ENCODE data around the gene RUVBL2. TPM values are rescaled to one million over a fixed set of nuclear protein-coding genes. Genes with fewer than 3 reads are reported as not detected.
A peak's percentile ranks its signal among the peaks of the same experiment; 100 is the strongest.
"Not testable (repeated sequence)": the region's sequence is repeated elsewhere in the genome, so short reads cannot be mapped to it uniquely, and the experiment has no call there.

Gene RUVBL2
- total RNA-seq, 2 experiments from 2014 or later = 107 to 109 TPM

DNA sequence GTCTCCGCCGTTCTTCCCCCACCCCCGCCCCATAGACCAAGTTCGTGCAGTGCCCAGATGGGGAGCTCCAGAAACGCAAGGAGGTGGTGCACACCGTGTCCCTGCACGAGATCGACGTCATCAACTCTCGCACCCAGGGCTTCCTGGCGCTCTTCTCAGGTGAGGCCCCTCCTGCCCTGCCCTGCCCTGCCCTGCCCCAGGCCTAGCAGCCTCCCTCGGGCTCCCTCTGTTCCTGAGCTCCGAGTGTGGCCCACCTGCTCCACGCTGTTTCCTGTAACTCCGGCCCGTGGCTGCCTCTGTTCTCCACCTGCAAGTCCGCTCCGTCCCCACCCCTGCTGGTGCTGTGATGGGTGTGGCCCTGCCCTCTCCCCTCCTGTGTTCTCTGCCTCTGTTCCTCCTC lies 16.8 kb downstream of the RUVBL2 start:
- no peaks in the 10 kb centered on the region for H3K27me3 Mint-ChIP-seq
- POLR2A ChIA-PET = interaction anchor here (0.5 to 1.1 kb wide), 2 partner anchors 7 to 61 kb away, joined by 3 to 4 read pairs; no protein-coding TSS in a partner anchor
- H3K4me3 Mint-ChIP-seq = no peak overlapping the region
- no peaks in the 10 kb centered on the region for H3K4me1 Mint-ChIP-seq (ENCODE audit: low read depth)
- no peaks in the 10 kb centered on the region for H3K9me3 Mint-ChIP-seq
- intact Hi-C loops (cut with micrococcal nuclease) = no loop called here
- DNase-seq = no peak
- no peak overlapping the region for H3K27ac Mint-ChIP-seq
- CTCF ChIA-PET = interaction anchor here (0.8 kb wide), 1 partner anchor 9 kb away, joined by 4 read pairs; no protein-coding TSS in a partner anchor
- H3K36me3 Mint-ChIP-seq = peaks cover 11% of the 10 kb centered on the region

DNA sequence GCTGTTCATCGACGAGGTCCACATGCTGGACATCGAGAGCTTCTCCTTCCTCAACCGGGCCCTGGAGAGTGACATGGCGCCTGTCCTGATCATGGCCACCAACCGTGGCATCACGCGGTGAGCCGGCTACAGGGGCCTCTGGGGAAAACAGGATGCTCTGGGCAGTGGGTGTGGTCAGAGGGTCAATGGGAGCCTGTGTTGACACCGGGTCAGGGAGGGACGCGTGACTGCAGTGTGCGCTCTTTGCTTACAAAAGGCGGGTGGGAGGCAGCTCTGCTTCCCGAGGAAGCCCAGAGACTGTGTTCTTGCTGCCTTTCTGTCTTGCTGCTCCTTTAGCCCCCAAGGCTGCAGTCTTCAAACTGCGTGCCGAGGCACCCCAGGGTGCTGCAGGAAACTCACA lies 17.5 kb downstream of the RUVBL2 start:
- POLR2A ChIA-PET = no interaction called here
- Mint-ChIP-seq H3K9me3 (no peaks in the 10 kb centered on the region), H3K27ac (no peak overlapping the region), H3K4me3 (no peak overlapping the region), H3K27me3 (no peaks in the 10 kb centered on the region), H3K4me1 (ENCODE audit: low read depth) (no peaks in the 10 kb centered on the region), H3K36me3 (peaks cover 13% of the 10 kb centered on the region)
- CTCF ChIA-PET = interaction anchor here (1.4 kb wide), 1 partner anchor 13 kb away, joined by 3 read pairs; no protein-coding TSS in a partner anchor
- intact Hi-C loops (cut with micrococcal nuclease) = no loop called here
- DNase-seq = no peak

DNA sequence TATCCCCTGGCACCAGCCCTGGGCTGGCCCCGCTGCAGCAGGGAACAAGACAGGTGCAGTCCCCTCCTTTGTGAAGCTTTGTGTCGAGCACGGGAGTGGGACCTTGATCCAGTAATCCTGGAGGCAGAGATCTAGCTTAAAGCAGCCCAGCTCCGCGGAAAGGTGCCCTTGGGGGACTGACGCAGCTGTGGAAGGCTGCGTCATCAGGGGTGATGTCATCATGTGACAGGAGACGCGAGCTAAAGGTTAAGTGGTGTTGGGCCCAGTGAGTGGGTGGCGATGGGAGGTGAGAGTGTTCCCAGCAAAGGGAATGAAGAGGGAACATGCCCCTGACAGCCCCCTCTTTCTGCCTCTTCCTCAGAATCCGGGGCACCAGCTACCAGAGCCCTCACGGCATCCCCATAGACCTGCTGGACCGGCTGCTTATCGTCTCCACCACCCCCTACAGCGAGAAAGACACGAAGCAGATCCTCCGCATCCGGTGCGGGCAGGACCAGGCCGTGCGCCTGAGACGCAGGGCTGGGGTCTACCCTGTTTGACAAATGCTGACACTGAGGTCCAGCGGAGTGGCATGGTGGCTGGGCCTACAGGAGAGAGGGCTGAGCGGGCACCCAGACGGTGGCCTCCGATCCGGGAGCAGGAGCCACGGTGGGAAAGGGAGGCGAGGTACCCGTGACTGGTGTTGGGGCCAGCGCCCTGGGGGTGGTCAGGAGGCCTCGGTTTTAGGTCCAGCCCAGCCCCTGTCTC lies 20.6 kb downstream of the RUVBL2 start:
- H3K27ac Mint-ChIP-seq = no peak overlapping the region
- intact Hi-C loops (cut with micrococcal nuclease) = no loop called here
- no peaks in the 10 kb centered on the region for H3K9me3 Mint-ChIP-seq
- peaks cover 4% of the 10 kb centered on the region for H3K27me3 Mint-ChIP-seq
- DNase-seq = no peak
- ChIA-PET POLR2A (interaction anchor here (0.5 to 0.8 kb wide), 2 partner anchors 14 to 322 kb away, joined by 3 to 4 read pairs; no protein-coding TSS in a partner anchor), CTCF (interaction anchor here (1.4 kb wide), 2 partner anchors 15 to 21 kb away, joined by 4 to 5 read pairs; partner anchors contain the start of genes GYS1 and RUVBL2)
- no peak overlapping the region for H3K4me3 Mint-ChIP-seq
- H3K4me1 Mint-ChIP-seq (ENCODE audit: low read depth) = peaks cover 17% of the 10 kb centered on the region
- H3K36me3 Mint-ChIP-seq = peaks cover 7% of the 10 kb centered on the region

DNA sequence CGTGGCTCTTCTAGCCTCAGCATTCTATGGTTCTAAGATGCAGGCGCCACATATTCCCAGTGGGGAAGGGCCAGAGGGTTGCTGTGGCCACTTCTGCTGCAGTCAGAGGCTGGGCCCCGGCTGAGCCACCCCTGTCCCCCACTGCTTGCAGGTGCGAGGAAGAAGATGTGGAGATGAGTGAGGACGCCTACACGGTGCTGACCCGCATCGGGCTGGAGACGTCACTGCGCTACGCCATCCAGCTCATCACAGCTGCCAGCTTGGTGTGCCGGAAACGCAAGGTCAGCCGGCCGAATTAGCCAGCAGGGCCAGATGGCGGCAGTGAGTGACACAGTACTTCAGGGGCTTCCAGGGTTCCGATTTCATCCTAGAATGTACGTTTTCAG lies 21.2 kb downstream of the RUVBL2 start:
- H3K9me3 Mint-ChIP-seq = no peaks in the 10 kb centered on the region
- no peak for DNase-seq
- H3K27me3 Mint-ChIP-seq = peaks cover 4% of the 10 kb centered on the region
- no peak overlapping the region for H3K27ac Mint-ChIP-seq
- no peak overlapping the region for H3K4me3 Mint-ChIP-seq
- intact Hi-C loops (cut with micrococcal nuclease) = no loop called here
- POLR2A ChIA-PET = no interaction called here
- H3K4me1 Mint-ChIP-seq (ENCODE audit: low read depth) = peaks cover 20% of the 10 kb centered on the region
- peaks cover 7% of the 10 kb centered on the region for H3K36me3 Mint-ChIP-seq
- CTCF ChIA-PET = no interaction called here

DNA sequence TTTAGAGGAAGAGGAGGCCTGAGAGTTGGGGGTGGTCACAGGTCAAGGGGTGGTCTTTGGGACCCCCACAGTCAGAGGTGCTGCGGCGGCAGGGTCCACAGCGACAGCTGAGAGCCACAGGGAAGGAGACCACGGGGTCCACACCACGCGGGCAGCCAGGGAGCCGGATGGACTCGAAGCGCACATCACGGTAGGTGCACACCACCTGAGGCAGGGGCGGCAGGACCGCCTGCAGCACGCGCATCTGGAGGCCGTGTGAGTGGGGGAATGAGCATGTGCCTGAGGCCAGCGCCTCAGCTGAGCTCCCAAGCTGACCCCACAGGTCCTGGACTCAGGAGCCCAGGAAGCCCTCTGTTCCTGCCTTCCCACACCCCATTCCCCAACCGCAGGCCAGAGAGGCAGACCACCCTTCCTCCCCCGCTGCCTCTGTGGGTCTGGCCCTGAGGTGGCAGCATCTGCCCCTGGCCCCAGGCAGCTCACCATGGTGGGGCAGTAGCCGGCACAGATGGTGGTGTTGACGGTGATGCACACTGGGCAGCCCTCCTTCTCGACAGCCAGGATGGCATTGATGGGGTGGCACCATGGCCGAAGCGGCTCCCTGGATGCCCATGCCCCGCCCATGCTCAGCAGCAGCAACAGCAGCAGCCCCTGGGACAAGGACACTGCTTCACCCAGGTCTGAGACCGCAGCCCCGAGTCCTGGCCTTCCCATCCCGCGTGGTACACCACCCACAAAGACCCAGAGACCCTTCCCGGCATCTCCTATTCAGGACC lies 22.6 kb downstream of the RUVBL2 start:
- POLR2A ChIA-PET = no interaction called here
- Mint-ChIP-seq H3K9me3 (no peaks in the 10 kb centered on the region), H3K27ac (no peak overlapping the region), H3K4me1 (ENCODE audit: low read depth) (peaks cover 30% of the 10 kb centered on the region), H3K27me3 (peaks cover 4% of the 10 kb centered on the region), H3K4me3 (no peak overlapping the region), H3K36me3 (peaks cover 7% of the 10 kb centered on the region)
- CTCF ChIA-PET = interaction anchor here (1.0 kb wide), 1 partner anchor 23 kb away, joined by 3 read pairs; the partner anchor contains the start of genes GYS1 and RUVBL2
- no peak for DNase-seq
- intact Hi-C loops (cut with micrococcal nuclease) = no loop called here

DNA sequence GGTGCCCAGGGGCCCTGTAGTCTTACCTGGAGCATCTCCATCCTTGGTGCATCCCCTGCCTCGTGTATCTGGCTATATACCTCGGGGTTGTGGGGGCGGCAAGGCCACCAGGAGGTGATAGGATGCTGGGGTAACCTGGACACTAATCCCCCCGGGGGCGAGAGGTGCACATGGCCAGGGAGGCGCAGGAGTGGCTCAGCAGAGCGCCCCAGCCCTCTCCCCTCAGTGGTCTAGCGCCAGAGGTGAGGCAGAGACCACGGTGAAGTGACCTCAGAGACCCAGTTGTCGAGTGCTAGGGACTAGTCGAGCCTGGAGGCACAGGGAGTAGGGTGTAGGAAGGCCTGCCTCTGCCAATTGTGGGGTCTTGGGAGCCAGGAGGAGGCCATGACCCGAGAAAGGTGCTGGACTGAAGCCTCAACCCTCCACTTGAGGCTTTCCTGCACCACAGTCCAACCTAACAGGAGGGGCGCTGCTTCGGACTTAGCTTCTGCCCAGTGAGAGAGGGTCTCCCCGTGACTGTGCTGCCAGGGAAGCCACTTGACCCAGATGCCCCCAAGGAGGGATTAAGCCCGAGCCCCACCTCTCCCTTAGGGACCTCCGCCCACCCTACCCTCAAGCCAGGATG lies 23.5 kb downstream of the RUVBL2 start, which contains the start of gene LHB:
Gene LHB, minus strand, starts transcription at position 51 of the 625 bp plus-strand sequence. Its CDS starts 10 bp downstream, at position 41.
- Mint-ChIP-seq H3K4me3 (peak within 1 kb of the TSS; percentile 79), H3K27me3 (peaks cover 4% of the 10 kb centered on the region), H3K36me3 (peaks cover 7% of the 10 kb centered on the region), H3K27ac (no peak within 1 kb of the TSS), H3K4me1 (ENCODE audit: low read depth) (peaks cover 37% of the 10 kb centered on the region), H3K9me3 (no peaks in the 10 kb centered on the region)
- intact Hi-C loops (cut with micrococcal nuclease) = no loop called here
- ChIA-PET POLR2A (interaction anchor here (1.3 to 2.3 kb wide), 2 partner anchors 17 to 23 kb away, joined by 3 to 7 read pairs; partner anchors contain the start of genes GYS1 and RUVBL2), CTCF (interaction anchor here (1.0 to 5.7 kb wide), 4 partner anchors 18 to 144 kb away, joined by 3 to 42 read pairs (median 6); partner anchors contain the start of gene RUVBL2)
- no peak for DNase-seq

DNA sequence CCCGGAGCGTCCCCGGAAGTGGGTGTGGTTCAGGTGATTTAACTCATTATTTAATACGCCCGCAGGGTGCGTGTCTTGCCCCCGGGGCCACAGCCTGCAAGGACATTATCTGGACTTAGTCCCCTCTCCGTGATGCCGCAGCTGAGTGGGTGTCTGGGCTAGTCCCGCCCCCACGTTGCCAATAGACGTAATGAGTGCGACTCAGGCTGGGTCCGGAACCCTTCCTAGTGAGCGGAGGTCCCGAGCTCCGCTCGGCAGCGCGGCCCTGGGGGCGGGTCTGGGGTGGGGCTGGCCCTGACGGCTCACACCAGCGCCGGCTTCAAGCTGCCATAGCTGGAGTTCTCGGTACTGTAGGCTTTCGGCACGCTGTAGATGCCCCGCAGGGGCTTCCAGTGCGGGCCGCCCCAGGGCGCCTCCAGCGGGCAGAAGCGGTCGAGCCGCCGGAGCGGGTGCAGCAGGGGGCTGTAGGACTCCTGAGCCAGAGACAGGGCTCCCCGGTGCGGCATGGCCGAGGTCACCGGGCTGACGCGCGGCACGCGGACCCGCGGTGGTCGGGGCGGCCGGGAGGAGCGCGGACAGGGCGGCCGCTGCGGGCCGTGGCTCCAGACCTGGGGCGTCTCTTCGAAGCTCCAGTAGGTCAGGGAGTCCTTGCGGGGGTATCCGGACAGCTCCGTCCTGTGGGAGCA lies 24.1 kb downstream of the RUVBL2 start:
- DNase-seq = peak; percentile 74
- ChIA-PET POLR2A (interaction anchor here (0.6 to 2.3 kb wide), 3 partner anchors 8 to 24 kb away, joined by 3 to 7 read pairs (median 4); partner anchors contain the start of genes GYS1 and RUVBL2), CTCF (interaction anchor here (1.0 to 5.7 kb wide), 5 partner anchors 14 to 143 kb away, joined by 3 to 42 read pairs (median 3); partner anchors contain the start of gene RUVBL2)
- peak overlapping the region; percentile 79 for H3K4me3 Mint-ChIP-seq
- H3K27me3 Mint-ChIP-seq = peaks cover 4% of the 10 kb centered on the region
- H3K4me1 Mint-ChIP-seq (ENCODE audit: low read depth) = peaks cover 37% of the 10 kb centered on the region
- H3K9me3 Mint-ChIP-seq = no peaks in the 10 kb centered on the region
- intact Hi-C loops (cut with micrococcal nuclease) = no loop called here
- H3K36me3 Mint-ChIP-seq = peaks cover 7% of the 10 kb centered on the region
- no peak overlapping the region for H3K27ac Mint-ChIP-seq

DNA sequence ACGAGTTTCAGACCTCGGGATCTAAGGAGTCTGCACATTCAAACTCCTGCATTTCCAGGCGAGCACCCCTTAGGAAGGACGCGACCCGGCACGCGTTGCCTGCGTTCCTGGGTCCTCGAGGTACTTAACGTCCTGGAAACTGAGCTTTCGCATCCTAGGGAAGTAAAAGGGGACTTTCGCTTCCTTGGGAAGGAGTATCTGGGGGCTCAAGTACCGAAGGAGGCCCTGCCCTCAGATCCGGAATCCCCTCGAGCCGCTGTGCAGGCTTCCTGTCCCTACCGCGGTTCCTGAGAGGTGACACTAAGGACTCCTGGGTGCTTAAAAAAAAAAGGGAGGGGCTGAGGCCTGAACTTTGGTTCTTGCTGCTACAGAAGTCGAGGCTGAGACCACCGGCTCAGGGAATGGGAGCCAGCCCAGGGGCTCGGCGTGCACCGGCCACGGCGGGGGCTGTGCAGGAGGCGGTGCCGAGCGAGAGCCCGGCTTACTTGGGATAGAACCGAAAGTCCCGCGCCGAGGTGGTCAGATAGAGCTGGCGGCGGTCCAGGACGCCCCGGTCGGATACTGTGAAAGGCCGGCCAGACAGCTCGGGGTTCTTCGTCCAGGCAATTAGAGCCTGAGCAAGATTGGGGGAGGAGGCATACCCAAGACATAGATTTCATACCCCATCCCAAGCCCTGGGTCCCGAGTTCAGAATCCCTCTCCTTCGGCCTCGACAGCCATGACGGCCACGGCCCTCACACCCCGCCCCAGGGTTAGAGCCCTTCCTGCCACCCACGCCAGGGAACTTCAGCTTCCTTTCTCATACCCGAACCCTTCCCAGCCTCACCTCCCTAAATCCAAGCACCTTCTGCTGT lies 24.9 kb downstream of the RUVBL2 start:
- H3K27me3 Mint-ChIP-seq; H3K36me3 Mint-ChIP-seq; intact Hi-C loops (cut with micrococcal nuclease); H3K27ac Mint-ChIP-seq; H3K9me3 Mint-ChIP-seq: not testable (repeated sequence)
- POLR2A ChIA-PET = interaction anchor here (1.3 to 2.3 kb wide), 2 partner anchors 19 to 25 kb away, joined by 3 to 7 read pairs; partner anchors contain the start of genes GYS1 and RUVBL2
- DNase-seq = peak; percentile 28
- CTCF ChIA-PET = interaction anchor here (0.8 to 5.7 kb wide), 8 partner anchors 9 to 88 kb away, joined by 3 to 42 read pairs (median 4); partner anchors contain the start of genes GYS1 and RUVBL2
- Mint-ChIP-seq H3K4me3 (peak overlapping the region; percentile 79), H3K4me1 (ENCODE audit: low read depth) (peaks cover 37% of the 10 kb centered on the region)

DNA sequence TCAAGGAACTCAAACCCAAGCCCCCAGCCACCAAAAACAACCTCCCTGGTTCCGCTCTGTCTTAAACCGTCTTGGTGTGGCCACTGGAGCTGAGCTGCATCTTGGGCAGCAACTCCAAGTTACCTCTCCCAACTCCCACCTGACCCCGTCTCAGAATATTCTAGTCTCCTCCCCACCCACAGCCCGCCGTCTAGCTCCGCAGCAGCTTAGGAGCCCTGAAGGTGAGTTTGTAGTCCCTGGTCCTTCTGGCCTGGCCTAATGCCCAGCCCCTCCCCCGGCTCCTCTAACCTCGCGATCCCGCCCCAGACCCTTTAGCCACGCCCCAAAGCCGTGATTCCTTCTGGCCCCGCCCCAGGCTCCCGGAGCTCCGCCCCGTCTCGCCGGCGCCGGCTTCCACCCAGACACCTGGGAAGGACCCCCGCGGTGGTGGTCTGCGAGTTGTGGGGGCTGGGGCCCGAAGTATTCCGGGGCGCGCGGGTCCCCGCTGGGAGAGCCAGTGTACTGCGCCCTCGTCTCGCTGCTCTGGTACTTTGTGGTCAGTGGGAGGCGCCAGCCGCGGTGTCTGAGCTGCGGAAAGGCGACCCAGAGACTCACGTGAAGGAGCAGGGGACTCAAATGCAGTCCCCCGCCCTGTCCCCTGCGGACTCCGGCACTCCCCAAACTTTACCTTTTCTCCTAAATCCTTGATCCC lies 25.7 kb downstream of the RUVBL2 start:
- CTCF ChIA-PET = interaction anchor here (0.6 to 5.7 kb wide), 6 partner anchors 9 to 552 kb away, joined by 4 to 42 read pairs (median 4); partner anchors contain the start of genes GYS1 and RUVBL2
- intact Hi-C loops (cut with micrococcal nuclease) = no loop called here
- Mint-ChIP-seq H3K4me1 (ENCODE audit: low read depth) (peaks cover 37% of the 10 kb centered on the region), H3K9me3 (no peaks in the 10 kb centered on the region), H3K36me3 (peaks cover 4% of the 10 kb centered on the region), H3K27ac (no peak overlapping the region), H3K27me3 (peaks cover 4% of the 10 kb centered on the region), H3K4me3 (peak overlapping the region; percentile 79)
- POLR2A ChIA-PET = interaction anchor here (0.8 to 2.3 kb wide), 2 partner anchors 25 to 435 kb away, joined by 3 to 7 read pairs; partner anchors contain the start of genes GYS1 and RUVBL2
- DNase-seq = peak; percentile 77

DNA sequence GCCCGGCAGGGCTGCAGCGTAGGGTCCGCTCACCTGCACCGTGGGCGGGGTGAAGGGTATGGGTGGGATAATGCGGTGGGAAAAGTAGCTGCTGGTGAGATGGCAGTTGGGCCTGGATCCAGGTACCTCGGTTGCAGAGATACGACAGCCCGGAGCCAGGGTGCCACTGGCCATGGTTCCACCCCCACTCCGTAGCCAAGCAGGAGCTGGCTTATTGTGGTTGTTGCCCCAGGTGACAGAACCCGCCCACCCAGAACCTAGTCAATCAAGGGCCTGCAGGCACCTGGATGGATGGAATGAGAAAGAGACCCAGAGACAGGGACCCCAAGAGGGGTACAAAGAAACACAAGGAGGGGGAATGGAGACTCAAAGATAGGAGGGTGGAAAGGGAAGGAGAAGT lies 26.7 kb downstream of the RUVBL2 start:
- H3K27me3 Mint-ChIP-seq = peaks cover 4% of the 10 kb centered on the region
- no peak for DNase-seq
- no peak overlapping the region for H3K27ac Mint-ChIP-seq
- ChIA-PET POLR2A (interaction anchor here (0.8 kb wide), 1 partner anchor 434 kb away, joined by 3 read pairs; no protein-coding TSS in a partner anchor), CTCF (interaction anchor here (5.7 kb wide), 1 partner anchor 21 kb away, joined by 42 read pairs; no protein-coding TSS in a partner anchor)
- intact Hi-C loops (cut with micrococcal nuclease) = no loop called here
- no peak overlapping the region for H3K4me3 Mint-ChIP-seq
- H3K9me3 Mint-ChIP-seq = no peaks in the 10 kb centered on the region
- peaks cover 37% of the 10 kb centered on the region for H3K4me1 Mint-ChIP-seq (ENCODE audit: low read depth)
- peaks cover 2% of the 10 kb centered on the region for H3K36me3 Mint-ChIP-seq
